ENCODE results near the gene PCARE.

PCARE gene

DNA sequence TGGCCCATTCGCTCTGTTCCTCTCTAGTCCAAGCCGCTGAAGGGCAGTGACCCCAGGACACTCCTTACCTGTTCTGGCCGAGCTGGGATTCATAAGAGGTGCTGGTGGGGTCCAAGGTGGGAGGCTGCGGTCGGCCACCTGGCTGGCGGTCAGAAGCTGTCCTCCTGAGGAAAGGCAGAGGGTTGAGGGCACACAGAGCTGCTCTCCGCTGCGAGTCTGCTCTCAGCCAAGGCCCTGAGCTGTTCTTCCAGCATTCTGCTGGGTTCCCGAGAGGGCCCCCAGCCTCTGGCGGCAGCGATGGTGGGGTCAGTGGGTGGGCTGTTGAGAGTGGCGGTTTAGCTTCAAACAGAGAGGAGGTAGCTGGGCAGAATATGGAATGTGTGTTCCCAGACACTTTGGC lies 3.8 kb downstream of the PCARE start:
- H3K27ac ChIP-seq = no peak overlapping the region
- TF ChIP-seq FOXP2 (optimal IDR thresholded peaks at IDR 0.05; ENCODE audit: control extremely low read depth, extremely low read length, insufficient read depth) = no peak
- TF ChIP-seq POLR2AphosphoS5 (IDR thresholded peaks at IDR 0.05; ENCODE audit: borderline replicate concordance, low read depth, low read length) = no peak
- TF ChIP-seq EZH2 (IDR thresholded peaks at IDR 0.05) = no peak
- H3K9ac ChIP-seq (ENCODE audit: insufficient read length) = no peak overlapping the region
- no peaks in the 10 kb centered on the region for H3K9me3 ChIP-seq (ENCODE audit: low read depth, low read length)
- H3K36me3 ChIP-seq (ENCODE audit: insufficient read depth, low read length) = no peaks in the 10 kb centered on the region
- no peak for DNase-seq (ENCODE audit: low read depth, low spot score)
- no peak overlapping the region for H3K4me3 ChIP-seq

DNA sequence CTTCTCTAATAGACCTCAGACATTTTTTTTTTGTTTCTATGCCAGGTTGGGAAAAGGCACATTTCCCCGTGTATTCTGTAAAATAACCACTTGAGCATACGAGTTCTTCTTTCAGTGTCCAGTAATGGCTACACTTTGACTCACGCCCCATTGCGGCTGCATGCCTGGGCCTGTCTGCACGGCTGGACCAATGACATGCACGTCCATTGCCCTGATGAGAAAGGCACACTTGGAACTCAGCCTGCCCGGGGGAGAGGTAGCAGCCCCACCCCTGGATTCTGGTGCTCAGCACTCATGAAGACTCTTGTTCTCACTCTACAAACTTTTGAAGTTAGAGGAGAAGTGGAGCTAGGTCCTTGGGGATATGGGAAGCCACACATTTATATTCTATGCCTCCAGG lies 5.8 kb downstream of the PCARE start:
- H3K9ac ChIP-seq (ENCODE audit: insufficient read length) = no peak overlapping the region
- H3K9me3 ChIP-seq (ENCODE audit: low read depth, low read length) = no peaks in the 10 kb centered on the region
- no peak overlapping the region for H3K4me3 ChIP-seq
- TF ChIP-seq POLR2AphosphoS5 (IDR thresholded peaks at IDR 0.05; ENCODE audit: borderline replicate concordance, low read depth, low read length) (no peak), EZH2 (IDR thresholded peaks at IDR 0.05) (no peak), FOXP2 (optimal IDR thresholded peaks at IDR 0.05; ENCODE audit: control extremely low read depth, extremely low read length, insufficient read depth) (no peak)
- no peak for DNase-seq (ENCODE audit: low read depth, low spot score)
- no peak overlapping the region for H3K27ac ChIP-seq
- no peaks in the 10 kb centered on the region for H3K36me3 ChIP-seq (ENCODE audit: insufficient read depth, low read length)

DNA sequence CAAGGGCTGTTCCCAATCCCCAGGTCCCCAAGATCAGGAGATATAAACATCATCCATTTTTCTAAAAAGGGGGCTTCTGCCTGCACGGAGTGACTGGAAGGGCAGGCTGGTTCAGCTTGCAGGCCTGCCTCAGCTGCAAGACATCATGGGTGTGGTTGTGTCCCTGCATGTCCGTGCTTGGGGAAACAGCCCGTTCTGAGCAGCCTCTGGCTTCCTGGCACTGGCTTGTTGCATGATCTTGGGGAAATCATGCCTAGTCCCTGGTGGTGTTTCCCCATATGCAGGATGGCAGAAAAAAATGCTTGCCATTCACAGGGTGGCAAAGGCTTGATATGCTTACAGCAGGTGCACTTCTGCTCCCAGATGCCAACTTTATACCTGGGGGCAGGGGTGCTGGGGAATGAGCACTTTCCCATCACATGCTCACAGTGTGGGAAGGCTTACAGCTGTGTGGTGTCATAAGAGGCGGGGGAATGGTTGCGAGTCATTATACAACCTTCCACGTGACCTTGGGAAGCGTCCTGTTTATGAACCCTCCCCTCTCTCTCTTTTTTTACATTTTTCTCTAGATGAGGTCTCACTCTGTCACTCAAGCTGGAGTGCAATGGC lies 7.2 kb downstream of the PCARE start:
- DNase-seq (ENCODE audit: low read depth, low spot score) = no peak
- H3K9ac ChIP-seq (ENCODE audit: insufficient read length) = no peak overlapping the region
- TF ChIP-seq EZH2 (IDR thresholded peaks at IDR 0.05) = no peak
- no peak for TF ChIP-seq POLR2AphosphoS5 (IDR thresholded peaks at IDR 0.05; ENCODE audit: borderline replicate concordance, low read depth, low read length)
- TF ChIP-seq FOXP2 (optimal IDR thresholded peaks at IDR 0.05; ENCODE audit: control extremely low read depth, extremely low read length, insufficient read depth) = no peak
- H3K36me3 ChIP-seq (ENCODE audit: insufficient read depth, low read length) = no peaks in the 10 kb centered on the region
- H3K27ac ChIP-seq = no peak overlapping the region
- no peak overlapping the region for H3K4me3 ChIP-seq
- no peaks in the 10 kb centered on the region for H3K9me3 ChIP-seq (ENCODE audit: low read depth, low read length)

DNA sequence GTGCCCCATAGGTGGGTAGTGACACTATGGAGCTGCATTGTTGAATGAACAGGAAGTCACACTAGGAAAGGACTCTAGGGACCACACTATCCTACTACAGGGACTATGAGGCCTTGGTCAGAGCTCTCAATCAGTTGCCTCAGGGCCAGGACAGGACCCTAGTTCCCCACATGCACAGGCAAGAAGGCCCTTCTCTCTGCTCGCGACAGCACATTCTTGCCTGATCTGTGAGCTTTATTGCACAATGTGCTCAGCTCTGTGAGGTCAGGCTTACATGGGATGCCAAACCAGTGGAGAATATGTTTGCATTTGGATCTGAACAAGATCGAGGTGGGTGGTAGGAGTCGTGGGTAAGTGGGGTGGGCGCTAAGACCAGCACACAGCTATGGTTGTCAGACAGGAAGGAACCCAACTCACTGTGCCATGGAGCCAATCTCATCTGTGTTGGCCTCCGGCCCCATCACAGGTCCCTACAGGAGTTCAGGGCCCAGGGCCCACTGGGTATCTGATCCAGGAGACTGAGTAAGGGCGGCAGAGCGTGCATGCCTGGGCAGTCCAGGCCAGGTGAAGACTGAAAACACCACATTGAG lies 8.0 kb downstream of the PCARE start:
- Histone ChIP-seq H3K27ac (no peak overlapping the region), H3K9me3 (ENCODE audit: low read depth, low read length) (no peaks in the 10 kb centered on the region), H3K4me3 (no peak overlapping the region), H3K36me3 (ENCODE audit: insufficient read depth, low read length) (no peaks in the 10 kb centered on the region), H3K9ac (ENCODE audit: insufficient read length) (no peak overlapping the region)
- no peak for DNase-seq (ENCODE audit: low read depth, low spot score)
- TF ChIP-seq FOXP2 (optimal IDR thresholded peaks at IDR 0.05; ENCODE audit: control extremely low read depth, extremely low read length, insufficient read depth) = no peak

DNA sequence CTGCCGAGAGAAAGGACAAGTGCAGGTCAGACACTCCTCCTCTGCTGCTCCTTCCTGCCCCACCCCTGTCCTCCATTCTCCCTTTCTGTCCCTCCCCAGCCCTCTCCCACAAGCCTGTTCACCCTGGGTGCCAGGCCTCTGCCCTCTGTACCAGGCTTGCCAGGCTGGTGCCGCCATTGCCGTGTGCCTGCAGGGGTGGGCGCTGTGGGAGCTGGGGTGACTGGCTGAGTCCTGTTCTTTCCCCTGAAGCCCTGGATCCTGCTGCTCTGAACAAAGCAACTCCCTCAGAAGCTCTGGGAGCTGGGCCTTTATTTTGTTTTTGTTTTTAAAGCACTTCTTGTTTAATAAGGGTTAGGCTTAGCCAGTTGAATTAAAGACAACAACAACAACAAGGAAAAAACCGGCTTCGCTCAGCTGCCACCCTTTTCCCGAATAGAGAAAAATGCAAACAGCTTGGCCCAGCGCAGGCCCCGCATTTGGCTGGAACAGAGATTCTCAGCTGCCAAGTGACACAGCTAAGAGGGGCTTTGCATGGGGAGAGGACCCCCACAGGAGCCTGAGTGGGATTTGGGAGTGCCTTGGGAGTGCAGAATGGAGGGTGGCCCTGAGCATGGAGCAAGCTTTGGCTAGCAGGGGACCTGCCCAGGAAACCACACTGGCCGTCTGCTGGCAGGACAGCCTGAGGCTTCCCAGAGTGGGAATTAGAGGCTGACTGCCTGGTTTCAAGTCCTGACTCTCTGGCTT lies 9.1 kb downstream of the PCARE start:
- DNase-seq (ENCODE audit: low read depth, low spot score) = no peak
- no peak overlapping the region for H3K27ac ChIP-seq
- TF ChIP-seq FOXP2 (optimal IDR thresholded peaks at IDR 0.05; ENCODE audit: control extremely low read depth, extremely low read length, insufficient read depth) (no peak), POLR2AphosphoS5 (IDR thresholded peaks at IDR 0.05; ENCODE audit: borderline replicate concordance, low read depth, low read length) (no peak), EZH2 (IDR thresholded peaks at IDR 0.05) (no peak)

DNA sequence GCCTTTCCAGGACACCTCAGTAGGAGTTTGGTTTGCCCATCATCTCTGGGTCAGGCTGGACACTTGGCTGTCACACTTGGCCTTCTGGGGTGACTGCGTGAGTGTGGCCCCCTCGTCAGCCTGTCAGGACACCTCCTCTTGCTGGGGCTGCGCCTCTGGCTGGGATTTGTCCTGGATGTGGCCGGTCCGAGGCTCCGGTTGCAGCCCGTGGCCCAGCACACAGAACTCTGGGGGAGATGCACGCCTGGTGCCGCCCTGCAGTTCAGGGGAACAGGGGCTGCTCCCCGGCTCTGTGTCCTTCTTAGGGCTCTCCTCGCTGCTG lies 9.6 kb downstream of the PCARE start:
- no peak overlapping the region for H3K9ac ChIP-seq (ENCODE audit: insufficient read length)
- H3K4me3 ChIP-seq = no peak overlapping the region
- H3K27ac ChIP-seq = no peak overlapping the region
- TF ChIP-seq POLR2AphosphoS5 (IDR thresholded peaks at IDR 0.05; ENCODE audit: borderline replicate concordance, low read depth, low read length) = no peak
- no peaks in the 10 kb centered on the region for H3K36me3 ChIP-seq (ENCODE audit: insufficient read depth, low read length)
- no peaks in the 10 kb centered on the region for H3K9me3 ChIP-seq (ENCODE audit: low read depth, low read length)
- DNase-seq (ENCODE audit: low read depth, low spot score) = no peak

More for the DNA sequence above, 9.1 kb downstream of the PCARE start:
- Histone ChIP-seq H3K36me3 (ENCODE audit: insufficient read depth, low read length) (no peaks in the 10 kb centered on the region), H3K4me3 (no peak overlapping the region), H3K9me3 (ENCODE audit: low read depth, low read length) (no peaks in the 10 kb centered on the region), H3K9ac (ENCODE audit: insufficient read length) (no peak overlapping the region)

DNA sequence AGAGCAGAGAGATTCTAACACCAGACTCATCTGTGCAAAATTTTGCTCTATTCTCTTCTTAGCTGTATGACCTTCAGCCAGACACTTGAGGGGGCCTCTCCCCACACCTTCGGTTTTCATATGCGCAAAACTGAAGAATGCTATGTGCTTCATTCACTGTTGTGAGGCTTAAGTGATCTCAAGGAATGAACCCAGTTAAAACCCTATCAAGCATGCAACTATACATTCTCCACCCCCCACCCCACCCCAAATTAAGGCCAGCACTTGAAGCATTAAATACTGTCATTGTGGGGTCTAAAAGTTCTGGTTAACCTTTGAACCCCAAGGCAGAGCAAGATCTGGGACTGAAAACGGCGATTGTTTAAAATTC lies 10.0 kb downstream of the PCARE start:
- TF ChIP-seq POLR2AphosphoS5 (IDR thresholded peaks at IDR 0.05; ENCODE audit: borderline replicate concordance, low read depth, low read length) (no peak), EZH2 (IDR thresholded peaks at IDR 0.05) (no peak), FOXP2 (optimal IDR thresholded peaks at IDR 0.05; ENCODE audit: control extremely low read depth, extremely low read length, insufficient read depth) (no peak)
- Histone ChIP-seq H3K9ac (ENCODE audit: insufficient read length) (no peak overlapping the region), H3K27ac (0 out of 2 replicates have a peak overlapping the region, but pooled peaks have one; percentile 46), H3K4me3 (no peak overlapping the region), H3K9me3 (ENCODE audit: low read depth, low read length) (no peaks in the 10 kb centered on the region), H3K36me3 (ENCODE audit: insufficient read depth, low read length) (no peaks in the 10 kb centered on the region)
- DNase-seq (ENCODE audit: low read depth, low spot score) = no peak

DNA sequence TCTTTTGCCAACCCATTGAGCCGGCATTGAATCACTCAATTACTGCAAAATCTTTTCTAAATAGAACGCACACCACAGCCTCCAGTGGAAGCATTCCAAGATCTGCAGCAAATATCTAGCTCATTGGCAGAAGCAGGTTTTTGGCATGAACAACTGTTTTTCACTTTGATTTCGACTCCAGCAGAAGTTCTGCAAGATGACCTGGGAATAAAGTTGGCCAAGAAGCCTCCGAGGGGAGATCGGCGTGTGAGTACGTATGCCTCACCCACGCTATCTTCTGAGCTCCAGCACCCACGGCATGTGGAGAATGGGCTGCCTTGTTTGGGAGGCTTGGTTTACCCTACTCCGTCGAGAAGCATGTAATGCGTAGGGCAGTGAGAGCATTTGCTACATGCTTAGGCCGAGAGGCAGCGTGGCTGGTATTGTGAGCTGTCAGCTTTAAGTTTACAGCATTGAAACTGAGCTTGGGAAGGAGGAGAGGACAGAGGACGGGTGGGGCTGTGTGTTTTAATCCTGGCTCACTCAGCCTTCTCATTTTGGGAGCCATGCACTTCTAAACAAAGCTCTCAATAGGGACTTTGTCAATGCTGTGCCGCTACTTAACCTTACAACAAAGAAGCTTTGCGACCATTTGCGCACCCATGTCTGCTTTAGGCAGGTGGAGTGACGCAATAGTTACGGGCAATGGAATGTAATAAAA lies 10.5 kb downstream of the PCARE start:
- no peak overlapping the region for H3K4me3 ChIP-seq
- no peaks in the 10 kb centered on the region for H3K9me3 ChIP-seq (ENCODE audit: low read depth, low read length)
- TF ChIP-seq FOXP2 (optimal IDR thresholded peaks at IDR 0.05; ENCODE audit: control extremely low read depth, extremely low read length, insufficient read depth) = no peak
- no peak for TF ChIP-seq EZH2 (IDR thresholded peaks at IDR 0.05)
- no peak for TF ChIP-seq POLR2AphosphoS5 (IDR thresholded peaks at IDR 0.05; ENCODE audit: borderline replicate concordance, low read depth, low read length)
- peak overlapping the region; percentile 46; the same call in 1 of the 2 replicates for H3K27ac ChIP-seq
- H3K36me3 ChIP-seq (ENCODE audit: insufficient read depth, low read length) = no peaks in the 10 kb centered on the region
- no peak overlapping the region for H3K9ac ChIP-seq (ENCODE audit: insufficient read length)
- DNase-seq (ENCODE audit: low read depth, low spot score) = no peak

All from SK-N-MC (cell line).